Amniotic stem cell (primary cell): ENCODE data around the gene RPS8.
"Not testable (repeated sequence)": the region's sequence is repeated elsewhere in the genome, so short reads cannot be mapped to it uniquely, and the experiment has no call there.

Experiments
- DNase-seq: peaks from one replicate; lab custom pipeline; 2025; lab: John Stamatoyannopoulos, UW

The RPS8 gene

GRCh38 chr1:44820328-44821239 lies 45.2 kb downstream of the RPS8 start:
- no peak for DNase-seq

- DNase-seq: no peak
Observed at GRCh38 chr1:44821240-44821715, 45.9 kb downstream of the RPS8 start.

GRCh38 chr1:44822131-44822701 lies 46.9 kb downstream of the RPS8 start:
- no peak for DNase-seq

- DNase-seq: no peak
Observed at GRCh38 chr1:44822981-44823451, 47.7 kb downstream of the RPS8 start.

GRCh38 chr1:44824392-44824791 lies 49.1 kb downstream of the RPS8 start:
- not testable (repeated sequence) for DNase-seq

- DNase-seq: no peak
Observed at GRCh38 chr1:44826375-44827196, 51.2 kb downstream of the RPS8 start.

- DNase-seq: no peak
Observed at GRCh38 chr1:44827197-44828002, 52.1 kb downstream of the RPS8 start.

- DNase-seq: no peak
Observed at GRCh38 chr1:44828003-44828651, 52.8 kb downstream of the RPS8 start.
